Right lobe of liver (tissue), 6 donors: ENCODE data around the gene CHKA. TPM values are rescaled to one million over a fixed set of nuclear protein-coding genes. Genes with fewer than 3 reads are reported as not detected.

Experiments
- ATAC-seq, 4 donors: fragments of 200-7000 bp; cut with Tn5 transposase; one replicate each; pipeline ENCODE4 v1.9.1; 2020; ENCODE audit warnings: mild to moderate bottlenecking in 4 of 4, moderate library complexity in 4 of 4
- DNase-seq, 3 donors: peaks; one replicate each; pipeline ENCODE4 v3.0.0-alpha.2; 2020
- H3K27ac ChIP-seq, 3 donors: fragments of 200-600 bp; one replicate each; pipeline ENCODE4 v1.8.0; 2022
- H3K27me3 ChIP-seq, 2 donors: fragments of 200-600 bp; one replicate each; pipeline ENCODE4 v1.8.0; 2022
- H3K36me3 ChIP-seq, 4 donors: fragments of 200-600 bp; sonication (generic) in 1 of 4; one replicate each; pipeline versions ENCODE4 v1.5.1 to v1.8.0; 2017 to 2022; ENCODE audit warnings: control low read depth in 1 of 4
- H3K4me1 ChIP-seq, 4 donors: fragments of 200-600 bp; sonication (generic) in 1 of 4; one replicate each; pipeline versions ENCODE4 v1.5.1 to v1.8.0; 2017 to 2022; ENCODE audit warnings: control low read depth in 1 of 4
- H3K4me3 ChIP-seq, 3 donors: fragments of 200-600 bp; one replicate each; pipeline ENCODE4 v1.8.0; 2022
- H3K9me3 ChIP-seq, 4 donors: fragments of 200-600 bp; sonication (generic) in 1 of 4; one replicate each; pipeline versions ENCODE4 v1.5.1 to v1.8.0; 2017 to 2022; ENCODE audit warnings: control low read depth in 1 of 4
- CTCF ChIP-seq, 4 donors: fragments of 200-600 bp in 3 of 4; fragments of 450-650 bp in 1 of 4; IDR thresholded peaks; one replicate each; pipeline versions ENCODE4 v1.5.1 to v1.8.0; 2016 to 2022; ENCODE audit warnings: antibody characterized with exemption in 4 of 4, mild to moderate bottlenecking in 2 of 4
- POLR2A ChIP-seq: fragments of 450-650 bp; IDR thresholded peaks from one replicate; pipeline ENCODE4 v1.6.1; 2017; ENCODE audit warnings: antibody characterized with exemption, mild to moderate bottlenecking
- WGBS: methylation state at CpG from one replicate; pipeline ENCODE4 v1.1.6; 2018; ENCODE audit warnings: low coverage, low lambda C conversion rate; ENCODE audit not compliant: insufficient coverage; ENCODE audit errors: missing lambda C conversion rate; 5-methylcytosine and 5-hydroxymethylcytosine counted together
- intact Hi-C, 2 donors: fragments of 100-400 bp; cut with DNase I; formaldehyde crosslinking; loops; one replicate each; pipeline versions ENCODE4 v1.11.2 to v1.14.1; 2022
- total RNA-seq, 6 experiments: library from RNA; depleted of rRNA in 2 of 6; stranded (reverse); fragments of >200 nt in 2 of 6; fragmentation: NEBNext Ultra II Directional in 3 of 6; extraction: Animal tissue kit (Norgen Biotek cat#: 25700) in 3 of 6; gene quantifications; one replicate each; pipeline versions ENCODE4 v1.1.0 to v1.2.4, GENCODE V29; 2016 to 2023
- donor health status: DM: no; HTN: yes; CAD: no.
- donor health status: DM: no; HTN: no; CAD: no.
- donor health status: DM: no; HTN: no; CAD: no.
- donor health status: DM: no; HTN: yes; CAD: no.
- donor health status: DM: no; HTN: yes; CAD: no.

The CHKA gene
- total RNA-seq, 6 experiments from 2014 or later = 15.1 to 35.8 (median 28.5) TPM

DNA sequence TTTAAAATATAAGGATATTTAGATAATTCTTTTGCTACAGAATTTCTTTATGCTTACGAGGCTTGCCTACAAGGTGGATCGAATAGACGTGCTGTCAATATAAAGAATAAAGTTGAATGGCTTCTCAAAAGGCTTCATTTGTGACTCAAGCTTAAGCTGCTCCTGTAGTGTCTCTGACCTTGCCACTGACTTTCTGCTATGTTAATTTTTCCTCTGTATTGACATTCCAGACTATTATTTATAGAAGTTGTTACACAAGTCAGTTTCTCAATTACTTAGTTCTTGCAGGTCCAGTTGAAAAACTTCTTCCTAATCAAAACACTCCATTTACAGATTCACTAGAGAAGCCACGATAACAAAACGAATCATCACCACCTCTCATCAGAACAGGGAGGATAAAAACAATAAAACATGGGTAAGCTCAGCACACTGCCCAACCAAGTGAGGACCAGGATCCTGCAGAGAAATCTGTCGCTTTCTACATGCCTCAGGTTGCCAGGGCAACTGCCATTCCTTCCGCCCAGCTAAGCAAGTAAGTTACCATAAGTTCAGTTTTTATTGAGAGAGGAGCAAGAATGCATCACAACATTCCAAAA is 39.0 kb upstream of the CHKA start:
- TF ChIP-seq POLR2A (no peak), CTCF (IDR thresholded peaks at IDR 0.05) (no peak)
- H3K9me3 ChIP-seq = no peaks in the 10 kb centered on the region
- no peaks in the 10 kb centered on the region for H3K27me3 ChIP-seq
- peaks cover 0 to 19% (median 3%) of the 10 kb centered on the region in 4 donors for H3K36me3 ChIP-seq
- no peak overlapping the region for H3K27ac ChIP-seq
- DNase-seq (no peak), ATAC-seq (no peak)
- intact Hi-C loops = no loop called here
- WGBS = 72% methylated on average over 7 of the region's 7 CpGs
- H3K4me1 ChIP-seq = no peaks in the 10 kb centered on the region
- H3K4me3 ChIP-seq = no peak overlapping the region

DNA sequence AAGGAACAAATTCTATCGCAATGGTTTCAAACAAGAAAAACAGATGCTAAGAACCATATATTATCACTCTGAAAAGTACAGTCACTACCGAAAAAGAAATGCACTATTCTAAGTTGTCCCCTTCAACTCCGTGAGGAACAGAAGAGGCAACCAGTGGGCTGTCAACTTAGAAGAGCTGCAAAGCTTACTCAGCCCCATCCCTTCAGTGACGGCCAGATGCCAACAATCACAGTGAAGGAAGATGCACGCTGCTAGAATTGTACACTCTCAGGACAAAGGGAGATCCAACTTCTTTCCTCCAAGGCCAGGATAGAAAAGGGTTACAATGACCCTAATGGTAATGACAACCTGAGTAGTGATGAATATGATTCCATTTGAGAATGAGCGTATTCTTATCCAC is 38.5 kb upstream of the CHKA start:
- peaks cover 0 to 21% (median 3%) of the 10 kb centered on the region in 4 donors for H3K36me3 ChIP-seq
- DNase-seq (no peak), ATAC-seq (no peak)
- TF ChIP-seq CTCF (IDR thresholded peaks at IDR 0.05) (no peak), POLR2A (no peak)
- intact Hi-C loops = no loop called here
- H3K9me3 ChIP-seq = no peaks in the 10 kb centered on the region
- WGBS = 88% methylated on average over 5 of the region's 6 CpGs
- H3K27ac ChIP-seq = no peak overlapping the region
- no peaks in the 10 kb centered on the region for H3K27me3 ChIP-seq
- H3K4me1 ChIP-seq = no peaks in the 10 kb centered on the region
- no peak overlapping the region for H3K4me3 ChIP-seq

GRCh38 chr11:68159161-68159560 is 38.0 kb upstream of the CHKA start:
- Histone ChIP-seq H3K4me3 (no peak overlapping the region), H3K36me3 (peaks cover 0 to 18% (median 3%) of the 10 kb centered on the region in 4 donors), H3K27ac (no peak overlapping the region), H3K4me1 (no peaks in the 10 kb centered on the region), H3K27me3 (no peaks in the 10 kb centered on the region), H3K9me3 (no peaks in the 10 kb centered on the region)
- no peak for DNase-seq
- 87% methylated on average over 8 of the region's 9 CpGs for WGBS
- TF ChIP-seq POLR2A = no peak
- no peak for TF ChIP-seq CTCF (IDR thresholded peaks at IDR 0.05)
- no peak for ATAC-seq
- intact Hi-C loops = no loop called here

- H3K4me1 ChIP-seq = no peaks in the 10 kb centered on the region
- ATAC-seq (no peak), DNase-seq (no peak)
- H3K9me3 ChIP-seq = no peaks in the 10 kb centered on the region
- intact Hi-C loops = no loop called here
- H3K36me3 ChIP-seq = peaks cover 0 to 17% (median 3%) of the 10 kb centered on the region in 4 donors
- H3K4me3 ChIP-seq = no peak overlapping the region
- 97% methylated on average over 14 of the region's 14 CpGs for WGBS
- H3K27me3 ChIP-seq = no peaks in the 10 kb centered on the region
- no peak overlapping the region for H3K27ac ChIP-seq
- no peak for TF ChIP-seq POLR2A
- TF ChIP-seq CTCF (IDR thresholded peaks at IDR 0.05) = no peak
Measured at GRCh38 chr11:68158580-68158979, 37.4 kb upstream of the CHKA start.

- Histone ChIP-seq H3K27ac (no peak overlapping the region), H3K36me3 (peaks cover 0 to 16% (median under 1%) of the 10 kb centered on the region in 4 donors), H3K27me3 (no peaks in the 10 kb centered on the region), H3K9me3 (no peaks in the 10 kb centered on the region), H3K4me3 (no peak overlapping the region), H3K4me1 (peaks cover 0 to 6% (median 2%) of the 10 kb centered on the region in 4 donors)
- DNase-seq (no peak), ATAC-seq (peak in 3 of 4 donors; percentile 16 to 65 (median 18))
- 66% methylated on average over 7 of the region's 8 CpGs for WGBS
- intact Hi-C loops = no loop called here
- TF ChIP-seq POLR2A (no peak), CTCF (IDR thresholded peaks at IDR 0.05) (no peak)
Measured at GRCh38 chr11:68153742-68154141, 32.6 kb upstream of the CHKA start.
